GM18526 (cell line): ENCODE measurements around the gene RNF130.

Experiments used
- POLR2A ChIP-seq: IDR thresholded peaks from 3 replicates; pipeline ENCODE4 v1.6.1; 2011; ENCODE audit not compliant: insufficient read length; ENCODE audit errors: extremely low read depth

The RNF130 gene

DNA sequence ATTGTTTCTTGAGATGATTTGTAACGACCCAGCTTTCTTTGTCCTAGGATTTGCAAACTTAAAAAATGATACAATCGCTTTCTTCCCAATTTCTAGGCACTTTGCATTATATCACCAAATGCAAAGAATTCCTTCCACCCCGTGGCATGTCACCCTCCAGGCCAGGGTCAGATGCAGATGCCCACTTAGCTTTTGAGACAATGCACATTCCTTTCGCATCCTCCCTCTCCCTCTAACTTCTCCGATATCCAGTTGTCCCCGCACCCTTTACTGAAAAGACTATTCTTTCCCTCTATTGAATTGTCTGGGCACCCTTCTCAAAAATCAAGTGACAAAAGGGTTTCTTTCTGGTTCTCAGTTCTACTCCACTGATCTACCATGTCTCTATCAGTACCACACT is 17.3 kb downstream of the RNF130 start:
- no peak for TF ChIP-seq POLR2A

DNA sequence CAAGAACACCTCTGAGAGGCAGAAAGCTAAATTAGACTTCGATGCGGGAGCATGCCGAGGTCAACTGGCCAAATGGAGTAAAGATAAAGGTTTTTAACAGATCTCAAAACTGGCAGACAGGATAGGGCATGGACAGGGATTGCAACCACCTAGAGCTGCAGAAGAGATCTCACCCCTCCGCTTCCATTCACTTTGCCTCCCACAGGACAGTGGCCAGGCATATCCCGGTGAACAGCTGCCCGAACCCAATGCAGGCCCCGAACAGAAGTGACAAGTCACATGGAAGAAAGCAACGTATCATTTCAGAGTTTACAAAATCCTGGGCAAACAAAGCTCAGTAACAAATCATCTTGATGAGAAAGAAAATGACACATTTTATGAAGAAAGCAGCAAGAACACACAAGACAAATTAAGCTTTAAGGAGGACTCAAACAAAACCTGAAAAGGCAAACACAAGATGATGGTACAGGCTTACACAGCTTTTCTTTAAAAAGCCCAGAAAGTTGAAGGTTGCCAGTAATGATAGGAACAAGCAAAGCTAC is 18.4 kb downstream of the RNF130 start:
- TF ChIP-seq POLR2A, result no peak

DNA sequence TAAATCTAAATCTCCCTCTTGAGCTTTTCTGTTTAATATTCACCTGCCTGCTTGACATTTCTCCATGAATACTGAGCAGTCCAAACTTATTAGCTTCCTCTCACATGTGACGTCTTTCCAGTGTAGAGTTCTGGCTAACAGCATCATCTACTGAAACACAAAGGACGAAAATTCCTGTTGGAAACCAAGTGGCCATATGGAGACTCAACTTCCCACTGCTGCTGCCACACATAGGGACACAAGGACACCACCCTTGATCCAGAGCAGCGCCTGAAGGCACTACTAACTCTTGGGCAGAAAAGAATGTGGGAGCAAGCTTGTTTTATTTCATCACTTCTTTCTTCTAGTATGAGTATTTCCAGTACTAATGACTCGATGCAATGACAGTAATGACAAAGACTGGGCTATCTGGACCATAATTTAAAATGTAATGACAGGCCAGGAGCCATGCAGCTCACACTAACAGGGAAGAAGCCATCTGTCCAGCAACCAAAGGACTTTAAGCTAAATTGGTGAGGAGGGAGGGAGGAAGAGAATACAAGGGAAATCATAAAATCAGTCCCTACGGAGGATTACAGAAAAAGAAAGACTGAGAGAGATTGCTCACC is 19.2 kb downstream of the RNF130 start:
- no peak for TF ChIP-seq POLR2A

GRCh38 chr5:180050121-180050940 is 21.2 kb downstream of the RNF130 start:
- no peak for TF ChIP-seq POLR2A

DNA sequence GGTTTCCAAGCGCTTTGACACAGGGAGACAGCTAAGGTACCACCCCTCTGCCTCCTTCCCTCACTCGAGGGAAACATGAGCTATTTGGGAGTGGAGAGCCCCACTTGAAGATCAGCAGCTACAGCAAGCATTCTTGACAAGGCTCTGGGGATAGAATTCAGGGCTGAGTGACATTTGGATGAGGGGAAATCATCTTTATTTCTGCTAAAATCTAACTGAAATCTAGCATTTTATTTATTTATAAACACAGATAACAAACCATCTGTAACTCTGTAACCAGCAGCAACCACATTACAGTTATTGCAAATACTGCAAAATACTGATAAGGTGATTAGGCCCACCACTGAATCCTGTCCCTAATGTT is 22.4 kb downstream of the RNF130 start:
- TF ChIP-seq POLR2A, result no peak

GRCh38 chr5:180047667-180048066 is 23.9 kb downstream of the RNF130 start:
- no peak for TF ChIP-seq POLR2A

- TF ChIP-seq POLR2A, result no peak
Observed at GRCh38 chr5:180046656-180047055, 24.9 kb downstream of the RNF130 start.

DNA sequence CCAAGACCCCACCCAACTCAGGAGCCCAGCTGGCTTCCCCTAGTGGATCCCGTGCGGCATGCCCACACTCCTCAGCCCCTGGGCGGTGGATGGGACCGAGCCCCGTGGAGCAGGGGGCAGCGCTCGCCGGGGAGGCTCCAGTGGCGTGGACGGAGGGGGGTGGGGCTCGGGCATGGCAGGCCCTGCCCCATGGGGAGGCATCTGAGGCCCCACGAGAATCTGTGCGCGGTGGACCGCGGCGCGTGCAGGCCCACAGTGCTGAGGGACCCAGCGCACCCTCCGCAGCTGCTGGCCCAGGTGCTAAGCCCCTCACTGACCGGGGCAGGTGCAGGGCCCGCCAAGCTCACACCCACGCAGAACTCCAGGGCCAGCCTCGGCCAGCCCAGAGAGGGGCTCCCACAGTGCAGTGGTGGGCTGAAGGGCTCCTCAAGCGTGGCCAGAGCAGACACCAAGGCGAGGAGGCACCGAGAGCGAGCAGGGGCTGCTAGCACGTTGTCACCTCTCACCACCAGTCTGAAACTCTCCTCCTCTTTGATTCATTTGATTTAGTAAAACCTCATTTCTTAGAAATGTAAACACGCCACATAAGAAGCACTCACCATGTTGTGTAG is 25.6 kb downstream of the RNF130 start:
- TF ChIP-seq POLR2A, result no peak

- no peak for TF ChIP-seq POLR2A
Observed at GRCh38 chr5:180043377-180043776, 28.2 kb downstream of the RNF130 start.

DNA sequence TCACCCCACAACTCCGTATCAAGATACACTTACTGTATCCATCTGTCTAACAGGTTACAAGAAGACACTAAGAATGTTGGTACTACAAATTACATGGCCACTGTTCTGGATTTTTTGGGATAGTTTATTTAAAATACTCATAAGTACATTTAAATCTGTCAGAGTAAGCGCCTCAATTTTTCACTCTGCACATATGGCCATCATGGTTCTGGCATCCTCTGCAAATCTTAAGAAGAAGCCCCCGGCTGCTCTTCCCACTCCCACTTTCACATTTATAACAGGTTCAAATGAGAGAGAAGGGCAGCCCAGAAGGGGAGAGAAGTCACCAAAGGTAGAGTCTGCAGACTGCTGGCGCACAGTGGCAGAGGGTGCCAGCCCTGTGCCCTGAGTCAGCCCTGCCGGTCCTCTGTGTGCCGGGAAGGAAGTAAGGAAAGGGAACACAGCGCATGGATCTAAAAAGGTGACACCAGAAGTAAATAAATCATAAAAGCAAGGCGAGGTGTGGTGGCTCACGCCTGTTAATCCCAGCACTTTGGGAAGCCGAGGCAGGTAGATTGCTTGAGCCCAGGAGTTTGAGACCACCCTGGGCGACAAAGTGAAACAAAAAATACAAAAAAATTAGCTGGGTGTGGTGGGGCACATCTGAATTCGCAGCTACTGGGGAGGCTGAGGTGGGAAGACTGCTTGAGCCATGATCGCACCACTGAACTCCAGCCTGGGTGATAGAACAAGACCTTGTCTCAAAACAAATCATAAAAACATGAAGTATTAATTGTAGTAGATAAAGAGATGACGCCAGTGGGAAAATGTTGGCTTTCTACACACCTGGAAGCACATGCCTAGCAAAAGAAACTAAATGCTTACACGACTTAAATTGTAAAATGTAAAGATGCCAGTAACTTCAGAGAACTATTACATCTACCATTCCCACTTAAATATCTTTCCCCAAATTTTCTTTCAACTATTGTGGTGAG is 30.0 kb downstream of the RNF130 start:
- TF ChIP-seq POLR2A, result no peak

DNA sequence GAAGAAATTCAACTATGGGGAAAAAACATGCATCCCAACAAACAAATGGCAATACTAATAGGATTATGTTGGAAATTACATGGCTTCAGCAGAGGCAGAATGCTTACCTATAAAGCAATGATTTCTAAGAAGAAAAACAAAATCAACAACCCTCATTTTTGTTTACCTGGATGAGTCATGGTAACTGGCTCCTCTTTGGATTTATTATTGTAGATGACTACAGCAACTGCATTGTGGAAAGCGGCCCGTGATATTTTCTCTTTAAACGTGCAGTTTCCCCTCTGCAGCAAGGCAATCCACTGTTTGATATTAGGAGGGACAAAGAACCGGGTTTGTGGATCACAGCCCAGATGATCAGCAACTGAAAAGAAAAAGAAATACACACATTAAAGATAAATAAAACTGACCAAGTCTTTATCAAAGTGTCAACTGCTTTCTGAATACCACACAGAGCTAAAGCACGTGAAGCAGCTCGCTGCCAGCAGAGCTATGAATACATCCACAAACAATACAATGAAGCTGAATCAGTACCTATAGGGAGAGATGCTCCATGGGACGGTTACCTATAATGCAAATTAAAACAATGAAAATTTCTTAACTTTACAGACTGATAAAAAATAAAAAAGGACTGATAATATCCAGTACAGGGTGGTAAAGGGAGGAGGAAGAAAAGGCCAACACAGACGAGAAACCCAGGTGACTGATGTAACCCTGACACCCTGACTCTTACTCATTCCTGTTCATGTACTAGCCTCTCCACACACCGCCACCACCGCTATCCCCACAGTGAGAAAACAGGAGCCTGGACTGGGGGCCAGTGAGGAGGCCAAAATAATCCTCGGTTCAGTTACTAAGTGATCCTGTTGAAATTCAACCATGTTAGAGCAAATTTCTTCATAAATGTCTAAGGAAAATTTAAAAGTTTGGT is 31.0 kb downstream of the RNF130 start:
- TF ChIP-seq POLR2A, result no peak

- no peak for TF ChIP-seq POLR2A
Observed at GRCh38 chr5:180035206-180035931, 36.2 kb downstream of the RNF130 start.

DNA sequence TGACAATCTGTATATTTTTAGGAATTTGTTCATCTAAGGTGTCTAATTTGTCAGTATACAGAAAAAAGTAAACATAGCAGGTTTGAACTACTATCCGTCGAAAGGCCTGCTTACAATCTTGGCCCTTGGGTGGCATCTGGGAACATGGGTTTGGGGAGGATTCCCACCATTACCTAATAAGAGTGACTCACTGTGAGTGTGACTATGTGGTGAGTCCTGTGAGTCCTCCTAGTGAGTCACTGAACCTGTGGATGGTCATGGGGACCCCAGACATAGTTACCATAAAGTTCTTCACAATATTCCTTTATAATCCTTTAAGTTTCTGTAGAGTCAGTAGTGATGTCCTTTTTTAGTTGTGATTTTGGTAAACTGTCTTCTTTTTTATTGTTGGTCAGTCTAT is 37.0 kb downstream of the RNF130 start:
- no peak for TF ChIP-seq POLR2A
